OCI-M2 (cell line): ENCODE measurements around the gene PLOD1.
"Not testable (repeated sequence)": the region's sequence is repeated elsewhere in the genome, so short reads cannot be mapped to it uniquely, and the experiment has no call there.

Source experiments
- DNase-seq: peaks from one replicate; lab custom pipeline; 2025; ENCODE audit not compliant: unreplicated experiment; lab: John Stamatoyannopoulos, UW

The PLOD1 gene

DNA sequence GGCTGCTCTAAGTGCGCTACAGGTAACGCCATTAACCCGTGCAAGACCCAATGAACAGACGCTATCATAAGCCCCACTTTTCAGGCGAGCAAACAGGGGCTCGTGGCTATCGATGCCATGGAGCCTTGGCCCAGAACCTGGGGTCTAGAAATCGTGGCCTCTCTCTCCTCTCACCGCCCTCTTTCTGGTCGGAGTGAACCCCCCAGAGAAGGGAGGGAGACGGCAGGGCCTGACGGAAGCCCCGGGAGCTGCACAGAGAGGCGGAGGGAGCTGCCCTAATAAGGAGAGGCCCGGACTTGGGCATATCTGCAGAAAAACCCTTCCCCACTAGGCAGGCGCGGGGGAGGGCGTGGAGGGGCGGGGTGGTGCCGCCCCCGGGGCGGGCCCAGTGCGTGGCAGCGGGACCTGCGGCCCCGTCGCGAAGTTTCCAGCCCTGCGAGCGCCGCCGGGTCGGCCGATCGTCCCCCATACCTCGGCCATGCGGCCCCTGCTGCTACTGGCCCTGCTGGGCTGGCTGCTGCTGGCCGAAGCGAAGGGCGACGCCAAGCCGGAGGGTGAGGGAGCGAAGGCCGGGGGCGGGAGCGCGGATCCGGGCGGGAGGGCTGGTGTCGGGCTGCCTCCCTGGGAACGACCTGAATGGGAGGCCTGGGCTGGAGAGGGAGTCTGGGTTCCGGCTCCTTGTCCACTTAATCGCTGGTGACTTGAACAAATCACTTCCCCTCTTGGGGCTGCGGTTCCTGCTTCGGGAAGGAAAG, at the start of gene PLOD1:
TSS of gene PLOD1 (plus strand) at position 416 of the 755 bp plus-strand sequence. CDS start at position 479, 63 bp downstream.
- DNase-seq: peak; percentile 24

DNA sequence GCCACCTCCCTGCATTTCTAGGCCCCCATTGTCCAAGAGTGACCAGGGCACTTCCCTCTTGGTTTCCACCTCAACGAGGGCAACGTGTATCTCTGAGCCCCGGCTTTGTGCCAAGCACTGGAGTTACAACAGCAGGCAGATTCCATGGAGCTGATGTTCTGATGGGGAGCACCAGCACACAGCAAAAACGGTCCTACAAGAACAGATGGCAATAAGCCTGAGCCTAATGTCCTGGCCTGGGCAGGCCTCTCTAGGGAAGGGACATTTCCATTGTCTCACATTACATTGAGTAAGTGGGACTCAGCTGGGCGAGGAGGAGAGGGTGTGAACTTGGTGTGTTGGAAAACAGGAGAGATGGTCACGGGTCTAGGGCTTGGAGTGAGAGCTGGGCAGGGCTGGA, 48.6 kb upstream of the PLOD1 start:
- no peak for DNase-seq

DNA sequence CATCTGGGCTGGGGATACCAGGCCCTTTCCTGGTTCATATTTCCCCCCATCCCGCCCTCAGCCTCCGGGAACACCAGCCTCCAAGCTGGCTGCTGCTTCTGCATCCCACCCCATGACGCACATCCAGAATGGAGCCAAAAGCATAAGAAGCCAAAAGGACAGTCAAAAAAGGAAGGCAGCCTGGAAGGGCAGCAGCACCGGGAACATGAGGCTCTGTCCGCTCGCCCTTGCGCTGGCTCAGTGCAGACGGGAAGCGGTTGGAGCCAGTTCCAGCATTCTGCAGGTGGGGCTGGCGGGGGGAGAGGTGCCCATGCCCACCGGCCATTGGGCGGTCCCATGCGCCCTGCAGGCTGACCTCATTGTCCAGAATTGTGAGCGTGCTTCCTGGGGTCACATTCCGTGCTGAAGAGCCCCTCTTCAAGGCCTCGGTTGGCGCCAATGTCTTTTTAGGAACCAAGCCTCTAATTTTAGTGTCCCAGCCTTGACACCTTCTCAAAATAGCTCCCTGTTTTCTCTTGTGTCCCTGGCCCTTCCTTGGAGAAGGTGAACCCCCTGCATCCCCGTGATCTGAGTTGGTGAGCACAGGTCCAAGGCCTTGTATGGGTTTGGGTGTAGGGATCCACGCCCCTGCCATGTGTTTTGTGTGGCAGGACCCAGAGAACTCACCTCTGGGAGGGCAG, 47.4 kb upstream of the PLOD1 start:
- no peak for DNase-seq

DNA sequence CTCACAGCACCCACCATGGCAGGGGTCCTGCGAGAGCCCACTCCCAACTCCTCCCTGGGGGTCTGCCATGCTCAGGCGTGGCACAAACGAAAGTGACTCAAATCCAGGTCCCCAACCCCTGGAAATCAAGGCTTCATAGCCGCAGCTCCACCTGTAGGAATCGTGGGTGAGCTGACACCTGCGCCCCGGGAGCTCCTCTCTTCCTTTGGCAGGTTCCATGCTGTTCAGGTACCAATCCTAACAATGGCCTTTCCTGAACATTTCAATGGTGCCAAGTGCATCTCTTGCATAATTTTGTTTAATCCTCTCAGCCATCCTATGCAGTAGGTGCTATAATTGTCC, 46.9 kb upstream of the PLOD1 start:
- DNase-seq: no peak

DNA sequence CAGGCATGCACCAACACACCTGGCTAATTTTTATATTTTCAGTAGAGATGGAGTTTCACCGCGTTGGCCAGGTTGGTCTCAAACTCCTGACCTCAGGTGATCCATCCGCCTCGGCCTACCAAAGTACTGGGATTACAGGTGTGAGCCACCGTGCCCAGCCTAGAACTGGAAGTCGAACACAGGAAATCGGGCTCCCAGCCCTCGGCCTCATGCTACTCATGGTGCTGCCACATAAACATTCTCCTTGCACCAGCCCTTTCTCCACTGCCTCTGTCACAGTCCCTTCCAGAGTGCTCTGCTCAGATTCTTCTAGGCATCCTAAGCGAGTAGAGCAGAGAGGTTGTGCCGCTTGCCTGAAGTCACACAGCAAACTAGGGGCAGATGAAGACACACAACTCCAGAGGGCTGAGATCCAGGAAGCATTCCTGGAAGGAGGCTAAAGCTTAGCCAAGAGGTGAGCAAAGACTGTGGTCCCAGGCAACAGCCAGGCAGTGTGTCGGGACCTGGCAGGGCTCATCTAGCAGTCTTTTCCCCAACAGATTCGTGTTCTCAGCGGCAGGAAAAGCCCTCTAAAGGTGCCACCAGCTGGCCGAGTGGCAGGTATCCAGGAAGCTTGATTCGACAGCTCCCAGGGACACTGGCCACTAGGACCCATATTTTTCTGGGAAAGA, 46.2 kb upstream of the PLOD1 start:
- no peak for DNase-seq

DNA sequence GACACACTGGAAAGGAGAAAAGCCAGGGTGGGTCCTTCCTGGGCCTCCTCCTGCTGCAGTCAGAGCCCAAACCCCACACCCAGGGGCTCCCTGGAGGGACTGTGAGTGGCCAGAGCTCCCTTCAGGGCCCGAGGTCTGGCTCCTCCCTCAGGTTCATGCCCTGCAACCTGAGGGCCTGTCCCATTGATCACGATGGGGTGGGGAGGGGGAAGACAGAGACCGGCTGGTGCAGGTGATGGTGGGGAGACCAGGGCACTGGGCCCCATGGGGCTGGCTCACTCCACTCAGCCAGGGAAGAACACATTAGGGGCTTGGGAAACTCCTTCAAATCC, 45.7 kb upstream of the PLOD1 start:
- no peak for DNase-seq

DNA sequence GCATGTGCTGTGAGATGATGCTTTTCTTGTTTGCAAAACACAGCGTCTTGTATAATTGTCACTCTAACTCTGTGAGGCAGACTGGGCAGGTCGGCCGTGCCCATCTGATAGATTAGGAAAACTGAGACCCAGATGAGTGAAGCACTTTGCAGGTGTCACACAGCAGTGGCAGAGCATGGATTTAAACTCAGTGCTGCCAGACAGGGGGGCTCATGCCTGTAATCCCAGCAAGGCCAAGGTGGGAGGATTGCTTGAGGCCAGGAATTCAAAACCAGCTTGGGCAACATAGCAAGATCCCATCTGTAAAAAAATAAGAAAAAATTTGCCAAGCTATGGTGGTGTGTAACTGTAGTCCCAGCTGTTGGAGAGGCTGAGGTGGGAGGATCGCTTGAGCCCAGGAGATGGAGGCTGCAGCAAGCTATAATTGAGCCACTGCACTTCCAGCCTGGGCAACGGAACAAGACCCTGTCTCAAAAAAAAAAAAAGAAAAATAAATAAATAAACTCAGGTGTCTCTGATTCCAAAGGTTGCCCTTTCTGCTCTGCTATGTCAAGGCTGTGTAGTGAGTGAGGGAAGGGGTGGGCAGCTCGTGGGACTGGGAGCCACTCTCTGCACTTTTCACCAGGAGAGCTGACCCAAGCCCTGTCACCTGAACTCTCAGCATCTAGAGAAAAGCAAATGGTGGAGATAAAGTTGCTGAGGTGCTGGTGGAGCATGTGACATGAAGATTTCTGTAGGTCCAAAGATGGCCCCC, 42.9 kb upstream of the PLOD1 start:
- DNase-seq: no peak

DNA sequence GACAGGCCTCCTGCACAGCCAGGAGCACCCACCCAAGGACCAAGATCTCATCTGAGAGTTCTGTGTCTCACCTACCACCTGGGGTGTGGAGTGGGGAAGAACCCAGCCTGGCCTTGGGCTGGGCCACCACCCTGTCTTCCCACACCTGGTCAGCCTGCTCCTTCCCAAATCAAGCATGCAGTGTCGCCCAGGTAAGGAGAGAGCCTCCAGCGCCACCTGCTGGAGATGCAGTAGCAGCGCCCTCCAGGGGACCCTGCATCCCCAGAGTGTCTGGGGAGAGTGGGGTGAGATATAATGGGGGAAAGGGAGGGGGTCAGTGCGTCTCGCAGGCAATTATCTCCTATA, 40.6 kb upstream of the PLOD1 start:
- no peak for DNase-seq

DNA sequence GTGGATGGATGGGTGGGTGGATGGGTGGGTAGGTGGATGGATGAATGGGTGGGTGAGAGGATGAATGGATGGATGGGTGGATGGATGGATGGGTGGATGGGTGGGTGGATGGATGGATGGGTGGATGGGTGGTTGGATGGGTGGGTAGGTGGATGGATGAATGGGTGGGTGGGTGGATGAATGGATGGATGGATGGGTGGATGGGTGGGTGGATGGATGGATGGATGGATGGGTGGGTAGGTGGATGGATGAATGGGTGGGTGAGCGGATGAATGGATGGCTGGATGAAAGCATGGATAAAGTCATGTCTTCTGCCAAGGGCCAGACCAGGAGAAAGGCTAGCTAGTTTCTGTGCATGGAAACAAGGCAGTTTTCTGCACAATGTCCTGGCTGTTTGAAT, 40.0 kb upstream of the PLOD1 start:
- not testable (repeated sequence) for DNase-seq

DNA sequence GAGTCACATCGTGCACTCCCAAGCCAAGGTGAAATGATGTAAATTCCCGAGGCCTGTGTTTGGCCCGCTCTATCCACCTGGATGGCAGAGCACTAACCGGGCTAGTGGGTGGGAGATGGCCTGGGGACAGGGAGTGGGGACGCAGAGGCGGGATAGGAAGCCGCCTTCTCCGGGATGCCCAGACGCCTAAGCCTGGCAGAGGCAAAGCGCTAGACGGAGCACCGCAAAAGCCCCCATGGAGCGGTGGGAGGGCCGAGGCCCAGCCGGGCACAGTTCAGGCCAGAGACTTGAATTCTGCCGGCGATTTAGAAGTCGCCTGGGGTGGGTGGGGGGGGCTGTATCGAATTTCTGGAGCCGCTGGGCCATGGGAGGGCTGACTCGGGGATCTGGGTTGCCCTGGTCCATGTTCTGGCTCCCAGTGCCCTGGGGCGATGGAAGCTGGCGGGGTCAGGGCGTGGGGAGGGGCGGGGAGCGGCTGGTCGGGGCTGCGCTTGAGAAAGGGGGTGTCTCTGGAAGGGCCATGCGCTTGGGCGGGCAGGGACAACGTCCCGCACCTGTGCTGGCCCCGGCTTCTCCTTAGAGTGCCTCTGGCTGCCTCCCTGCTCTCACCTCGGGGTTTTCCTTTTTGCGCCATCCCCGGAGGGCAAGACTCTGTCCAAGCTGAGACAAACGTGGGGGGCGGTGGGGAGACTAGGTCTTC, 36.3 kb upstream of the PLOD1 start:
- no peak for DNase-seq

DNA sequence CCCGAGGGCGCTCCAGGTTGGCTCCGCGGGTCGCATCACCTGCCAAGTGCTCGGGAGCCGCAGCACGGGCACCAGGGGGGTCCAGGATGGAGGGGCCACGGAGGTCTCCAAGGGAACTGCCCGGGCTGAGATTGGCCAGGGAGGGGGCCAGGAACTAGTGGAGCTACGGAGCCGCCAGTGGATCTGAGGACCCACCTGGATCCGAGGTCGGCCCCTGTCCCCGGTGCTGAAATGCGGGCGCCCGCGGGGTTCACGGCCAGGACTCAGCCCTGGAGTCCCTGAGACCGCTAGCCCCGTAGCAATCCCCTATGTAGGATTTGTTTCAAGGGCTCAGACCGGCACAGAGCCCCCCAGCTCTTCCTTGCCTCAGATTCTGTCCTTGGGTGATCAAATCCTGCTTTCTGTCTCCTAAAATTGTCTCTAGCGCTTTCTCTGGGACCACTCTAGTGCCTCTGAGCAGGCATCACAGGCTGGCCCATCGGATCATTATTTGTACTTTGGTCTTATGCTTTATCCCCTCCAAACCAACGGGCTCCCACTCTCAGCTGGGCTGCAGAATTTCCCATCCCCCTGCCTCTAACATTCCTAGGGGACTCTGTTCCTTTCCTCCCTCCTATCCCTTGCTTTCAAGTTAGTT, 35.6 kb upstream of the PLOD1 start:
- DNase-seq: no peak

DNA sequence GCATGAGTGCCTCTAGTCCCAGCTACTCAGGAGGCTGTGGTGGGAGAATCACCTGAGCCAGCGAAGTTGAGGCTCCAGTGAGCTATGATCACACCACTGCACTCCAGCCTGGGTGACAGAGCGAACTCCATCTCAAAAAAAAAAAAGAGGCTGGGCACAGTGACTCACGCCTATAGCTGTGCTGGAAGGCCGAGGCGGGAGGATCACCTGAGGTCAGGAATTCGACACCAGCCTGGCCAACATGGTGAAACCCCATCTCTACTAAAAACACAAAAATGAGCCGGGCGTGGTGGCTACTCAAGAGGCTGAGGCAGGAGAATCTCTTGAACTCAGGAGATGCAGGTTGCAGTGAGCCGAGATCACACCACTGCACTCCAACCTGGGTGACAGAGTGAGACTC, 33.1 kb upstream of the PLOD1 start:
- not testable (repeated sequence) for DNase-seq

DNA sequence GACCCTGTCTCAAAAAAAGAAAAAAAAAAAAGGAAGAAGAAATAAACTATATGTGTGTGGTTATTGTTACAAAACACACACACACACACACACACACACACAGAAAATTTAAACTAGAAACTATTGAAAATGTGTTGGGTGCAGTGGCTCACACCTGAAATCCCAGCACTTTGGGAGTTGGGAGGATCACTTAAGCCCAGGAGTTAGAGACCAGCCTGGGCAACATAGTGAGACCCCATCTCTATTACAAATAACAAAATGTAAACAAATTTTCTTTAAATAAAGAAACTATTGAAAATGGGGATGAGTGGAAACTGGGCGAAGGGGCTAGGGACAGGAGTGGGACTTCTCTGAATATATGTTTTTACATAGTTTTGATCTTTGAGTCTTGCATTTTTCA, 31.3 kb upstream of the PLOD1 start:
- DNase-seq: no peak

DNA sequence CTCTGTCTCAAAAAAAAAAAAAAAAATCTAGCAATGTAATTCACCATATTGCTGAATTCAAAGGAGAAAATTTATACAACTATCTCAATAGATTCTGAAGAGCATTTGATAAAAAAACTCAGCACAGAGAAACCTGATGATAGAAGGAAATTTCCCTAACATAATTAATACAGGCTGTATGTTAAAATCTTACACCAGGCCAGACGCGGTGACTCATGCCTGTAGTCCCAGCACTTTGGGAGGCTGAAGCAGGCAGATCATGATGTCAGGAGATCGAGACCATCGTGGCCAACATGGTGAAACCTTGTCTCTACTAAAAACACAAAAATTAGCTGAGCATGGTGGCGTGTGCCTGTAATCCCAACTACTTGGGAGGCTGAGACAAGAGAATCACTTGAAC, 30.4 kb upstream of the PLOD1 start:
- not testable (repeated sequence) for DNase-seq

DNA sequence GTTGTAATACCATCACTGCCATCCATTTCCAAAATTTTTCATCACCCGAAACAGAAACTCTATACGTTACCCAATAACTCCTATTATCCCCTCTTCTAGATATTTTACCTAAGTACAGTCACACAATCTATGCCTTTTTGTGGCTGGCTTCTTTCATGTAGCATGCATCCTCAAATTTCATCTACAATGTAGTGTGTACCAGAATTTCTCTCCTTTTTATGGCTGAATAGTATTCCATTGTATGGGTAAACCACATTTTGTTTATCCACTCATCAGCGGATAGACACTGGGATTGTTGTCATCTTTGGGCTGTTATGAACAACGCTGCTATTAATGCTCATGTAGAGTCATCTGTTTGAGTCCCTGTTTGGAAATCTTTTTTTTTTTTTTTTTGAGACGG, 29.5 kb upstream of the PLOD1 start:
- DNase-seq: no peak

DNA sequence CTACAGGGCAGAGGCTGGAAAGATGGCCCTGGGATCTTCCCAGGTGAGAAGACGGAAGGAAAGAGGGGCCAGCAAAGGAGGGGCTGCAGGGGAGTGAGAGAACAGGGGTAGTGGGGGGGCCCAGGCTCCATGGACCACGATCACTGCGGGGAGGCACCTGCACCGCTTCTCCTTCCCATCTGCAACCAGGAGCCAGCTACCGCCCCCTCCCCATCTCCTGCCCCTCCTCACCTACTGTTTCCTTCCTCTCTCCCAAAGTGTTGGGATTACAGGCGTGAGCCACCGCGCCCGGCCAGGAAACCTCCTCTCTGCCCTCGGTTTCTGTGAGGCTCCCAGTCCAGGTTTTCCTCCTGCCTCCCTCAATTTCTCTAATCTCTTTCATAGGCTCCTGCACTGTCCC, 27.6 kb upstream of the PLOD1 start:
- DNase-seq: no peak

DNA sequence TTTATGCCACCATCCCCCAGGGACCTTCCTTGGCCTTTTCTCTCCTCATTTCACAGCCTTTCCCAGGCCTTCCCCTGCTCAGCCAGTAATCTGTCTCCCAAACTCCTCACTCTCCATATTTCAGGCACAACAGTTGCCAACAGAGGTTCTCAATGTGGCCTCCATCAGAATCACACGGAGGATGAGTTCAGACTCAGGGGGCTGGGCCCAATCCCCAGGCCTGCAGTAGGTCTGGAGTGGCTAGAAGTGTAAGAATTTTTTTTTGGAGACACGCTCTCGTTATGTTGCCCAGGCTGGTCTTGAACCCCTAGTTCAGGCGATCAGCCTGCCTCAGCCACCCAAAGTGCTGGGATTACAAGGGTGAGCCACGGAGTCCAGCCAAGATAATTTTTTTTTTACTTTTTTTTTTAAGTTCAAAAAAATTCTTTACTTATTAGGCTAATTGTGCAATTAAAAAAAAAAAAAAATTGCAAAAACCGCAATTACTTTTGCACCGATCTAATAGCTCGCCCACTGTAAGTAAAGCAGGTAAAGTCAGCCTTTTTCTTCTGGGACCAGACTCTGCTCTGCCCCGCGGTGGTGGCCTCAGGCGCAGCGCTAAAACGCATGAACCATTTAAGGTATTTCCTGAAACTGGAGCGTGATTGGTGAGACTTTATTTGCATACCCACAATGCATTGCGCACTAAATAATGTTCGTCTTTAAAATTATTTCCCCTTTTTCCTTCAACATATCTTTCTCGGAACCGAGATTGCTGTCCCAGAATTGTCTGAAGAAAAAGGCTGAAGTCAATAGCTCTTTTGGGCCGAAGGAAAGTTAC, 27.0 kb upstream of the PLOD1 start:
- DNase-seq: peak; percentile 91

DNA sequence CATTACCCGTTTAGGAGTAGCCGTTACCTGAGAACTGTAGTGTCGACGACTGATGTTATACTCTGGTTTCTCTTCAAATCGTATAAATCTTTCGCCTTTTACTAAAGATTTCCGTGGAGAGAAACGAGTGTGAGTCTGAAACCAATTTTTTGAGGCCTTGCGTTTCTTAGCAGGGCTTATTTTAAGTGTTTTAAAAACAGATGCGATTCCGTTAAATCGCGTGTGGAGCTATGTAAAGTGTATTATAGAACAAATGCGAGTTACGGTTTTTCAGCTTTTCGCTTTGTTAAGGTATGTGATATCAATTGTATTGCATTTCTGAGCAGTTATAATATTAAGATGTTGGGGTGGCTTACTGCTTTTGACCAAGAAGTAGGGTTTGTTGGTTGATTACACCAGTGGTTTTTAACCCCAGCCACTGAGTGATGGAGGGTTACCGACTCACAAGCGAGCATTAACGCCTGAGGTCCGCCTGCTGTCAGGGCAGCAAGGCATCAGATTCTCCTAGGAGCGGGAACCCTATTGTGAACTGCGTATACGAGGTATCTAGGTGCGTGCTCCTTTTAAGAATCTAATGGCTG, 26.3 kb upstream of the PLOD1 start:
- DNase-seq: peak; percentile 92

DNA sequence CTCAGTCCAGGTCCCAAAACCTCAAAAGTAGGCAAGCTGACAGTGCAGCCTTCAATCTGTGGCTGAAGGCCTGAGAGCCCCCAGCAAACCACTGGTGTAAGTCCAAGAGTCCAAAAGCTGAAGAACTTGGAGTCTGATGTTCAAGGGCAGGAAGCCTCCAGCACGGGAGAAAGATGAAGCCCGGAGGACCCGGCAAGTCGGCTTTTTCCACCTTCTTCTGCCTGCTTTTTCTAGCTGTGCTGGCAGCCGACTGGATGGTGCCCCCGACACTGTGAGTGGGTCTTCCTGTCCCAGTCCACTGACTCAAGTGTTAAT, 23.6 kb upstream of the PLOD1 start:
- DNase-seq: not testable (repeated sequence)

DNA sequence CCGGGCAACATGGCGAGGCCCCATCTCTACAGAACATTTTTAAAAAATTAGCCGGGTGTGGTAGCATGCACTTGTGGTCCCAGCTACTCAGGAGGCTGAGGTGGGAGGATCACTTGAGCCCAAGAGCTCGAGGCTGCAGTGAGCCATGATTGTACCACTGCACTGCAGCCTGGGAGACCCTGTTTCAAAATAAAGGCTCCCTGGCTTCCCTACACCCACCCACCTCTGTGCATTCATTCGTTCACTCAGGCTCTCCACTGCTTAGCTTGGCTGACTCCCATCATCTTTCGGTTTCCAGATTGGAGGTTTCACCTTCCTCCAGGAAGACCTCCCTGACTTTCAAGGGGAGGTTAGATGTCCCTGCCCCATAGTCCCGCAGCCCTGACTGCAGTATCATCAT, 22.5 kb upstream of the PLOD1 start:
- no peak for DNase-seq
